Liver (tissue), 9 donors: ENCODE measurements around the gene EDDM13. TPM values are rescaled to one million over a fixed set of nuclear protein-coding genes. Genes with fewer than 3 reads are reported as not detected.

ENCODE experiments used
- DNase-seq: peaks from one replicate; pipeline ENCODE4 v3.0.0-alpha.2; 2017; ENCODE audit warnings: low spot score
- H3K27ac ChIP-seq, 2 donors: one replicate each; pipeline ENCODE4 v1.7.0; 2013; ENCODE audit warnings: inconsistent platforms in 2 of 2, low read length in 2 of 2, control low read depth in 1 of 2, low read depth in 1 of 2, mild to moderate bottlenecking in 1 of 2
- H3K27me3 ChIP-seq, 4 donors: one replicate each; pipeline versions ENCODE4 v1.6.1 to v1.7.0; 2013; ENCODE audit warnings: low read length in 3 of 4, inconsistent platforms in 1 of 4, mild to moderate bottlenecking in 1 of 4, moderate library complexity in 1 of 4; ENCODE audit not compliant: control insufficient read depth in 4 of 4, insufficient read depth in 4 of 4
- H3K36me3 ChIP-seq, 4 donors: one replicate each; pipeline versions ENCODE4 v1.6.1 to v1.7.0; 2013; ENCODE audit warnings: low read length in 3 of 4, mild to moderate bottlenecking in 3 of 4, low read depth in 1 of 4, moderate library complexity in 1 of 4; ENCODE audit not compliant: control insufficient read depth in 4 of 4, insufficient read depth in 3 of 4
- H3K4me1 ChIP-seq, 4 donors: one replicate each; pipeline versions ENCODE4 v1.6.1 to v1.7.0; 2013; ENCODE audit warnings: low read length in 3 of 4, mild to moderate bottlenecking in 3 of 4, moderate library complexity in 1 of 4; ENCODE audit not compliant: control insufficient read depth in 4 of 4, insufficient read depth in 4 of 4
- H3K4me3 ChIP-seq, 3 donors: one replicate each; pipeline versions ENCODE4 v1.6.1 to v1.7.0; 2013; ENCODE audit warnings: low read length in 3 of 3, control low read depth in 1 of 3, low read depth in 1 of 3, mild to moderate bottlenecking in 1 of 3
- H3K9ac ChIP-seq, 2 donors: one replicate each; pipeline ENCODE4 v1.7.0; 2013; ENCODE audit warnings: low read length in 2 of 2, mild to moderate bottlenecking in 2 of 2, moderate library complexity in 2 of 2, control low read depth in 1 of 2, low read depth in 1 of 2
- H3K9me3 ChIP-seq, 4 donors: one replicate each; pipeline versions ENCODE4 v1.6.1 to v1.7.0; 2013; ENCODE audit warnings: low read length in 3 of 4; ENCODE audit not compliant: control insufficient read depth in 4 of 4
- EGR1 ChIP-seq, 2 donors: IDR thresholded peaks; 2 replicates each; pipeline ENCODE4 v1.6.1; 2016 to 2018; ENCODE audit warnings: antibody characterized with exemption in 2 of 2, low read depth in 2 of 2
- FOXA1 ChIP-seq: IDR thresholded peaks from 2 replicates; pipeline ENCODE4 v1.6.1; 2016; ENCODE audit warnings: antibody characterized with exemption
- FOXA2 ChIP-seq: IDR thresholded peaks from 2 replicates; pipeline ENCODE4 v1.6.1; 2016; ENCODE audit warnings: antibody characterized with exemption
- GABPA ChIP-seq, 2 donors: IDR thresholded peaks in 1 of 2; conservative IDR thresholded peaks in 1 of 2; 2 replicates each; pipeline ENCODE4 v1.6.1; 2016; ENCODE audit warnings: antibody characterized with exemption in 2 of 2, mild to moderate bottlenecking in 1 of 2, moderate library complexity in 1 of 2
- HNF4A ChIP-seq, 2 donors: conservative IDR thresholded peaks; 2 replicates each; pipeline ENCODE4 v1.6.1; 2016; ENCODE audit warnings: antibody characterized with exemption in 2 of 2, mild to moderate bottlenecking in 2 of 2
- HNF4G ChIP-seq: IDR thresholded peaks from 2 replicates; pipeline ENCODE4 v1.6.1; 2016; ENCODE audit warnings: antibody characterized with exemption
- MAX ChIP-seq: IDR thresholded peaks from 2 replicates; pipeline ENCODE4 v1.6.1; 2016; ENCODE audit warnings: antibody characterized with exemption
- NR2F2 ChIP-seq: IDR thresholded peaks from 2 replicates; pipeline ENCODE4 v1.6.1; 2016; ENCODE audit warnings: antibody characterized with exemption
- REST ChIP-seq: IDR thresholded peaks from 2 replicates; pipeline ENCODE4 v1.6.1; 2016; ENCODE audit warnings: antibody characterized with exemption, mild to moderate bottlenecking
- RXRA ChIP-seq, 2 donors: IDR thresholded peaks; 2 replicates each; pipeline ENCODE4 v1.6.1; 2017 to 2018; ENCODE audit warnings: antibody characterized with exemption in 2 of 2, mild to moderate bottlenecking in 1 of 2
- TAF1 ChIP-seq: conservative IDR thresholded peaks from 2 replicates; pipeline ENCODE4 v1.6.1; 2016; ENCODE audit warnings: antibody characterized with exemption, mild to moderate bottlenecking
- WGBS: extraction: QIAGEN DNeasy Blood & Tissue Kit; methylation state at CpG from one replicate; pipeline ENCODE4 v1.1.7; 2013; 5-methylcytosine and 5-hydroxymethylcytosine counted together
- polyA plus RNA-seq, 2 donors: library from polyadenylated mRNA; stranded (reverse) in 1 of 2; unstranded in 1 of 2; fragments of 200-250 nt in 1 of 2; fragments of >200 nt in 1 of 2; fragmentation: Nextera tagmentation in 1 of 2; extraction: Ambion mirVana in 1 of 2; gene quantifications; one replicate each; pipeline versions ENCODE4 v1.2.1 to v1.2.3, GENCODE V29; 2013 to 2015
- total RNA-seq, 2 donors: library from RNA; depleted of rRNA; stranded (reverse); fragments of >200 nt; gene quantifications; one replicate each; pipeline ENCODE4 v1.2.3, GENCODE V29; 2014
- TF ChIP-seq, protein P1 (sequence below): IDR thresholded peaks from 2 replicates; pipeline ENCODE4 v1.6.1; 2016; ENCODE audit warnings: antibody characterized with exemption
- TF ChIP-seq, protein P2 (sequence below): IDR thresholded peaks from 2 replicates; pipeline ENCODE4 v1.6.1; 2016; ENCODE audit warnings: antibody characterized with exemption
- donor health status: healthy.
- donor health status: healthy.
- donor health status: healthy.
- donor health status: healthy.
- donor health status: healthy.

The EDDM13 gene
- total and polyA plus RNA-seq, 4 donors = 0.20 TPM; not detected in 3

DNA sequence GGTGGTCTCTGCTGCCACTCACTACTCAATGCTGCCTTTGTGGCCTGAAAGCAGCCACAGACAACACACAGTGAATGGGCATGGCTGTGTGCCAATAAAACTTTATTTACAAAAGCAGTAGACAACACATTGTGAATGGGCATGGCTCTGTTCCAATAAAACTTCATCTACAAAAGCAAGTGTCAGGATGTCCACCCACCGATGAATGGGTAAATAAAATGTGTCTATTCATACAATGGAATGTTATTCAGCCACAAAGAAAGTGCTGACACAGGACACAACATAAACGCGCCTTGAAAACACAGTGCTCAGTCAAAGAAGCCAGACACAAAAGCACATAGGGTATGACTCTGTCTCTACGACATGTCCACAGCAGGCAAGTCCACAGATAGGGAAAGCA lies 22.0 kb downstream of the EDDM13 start (continued):
- TF ChIP-seq, protein P1, sequence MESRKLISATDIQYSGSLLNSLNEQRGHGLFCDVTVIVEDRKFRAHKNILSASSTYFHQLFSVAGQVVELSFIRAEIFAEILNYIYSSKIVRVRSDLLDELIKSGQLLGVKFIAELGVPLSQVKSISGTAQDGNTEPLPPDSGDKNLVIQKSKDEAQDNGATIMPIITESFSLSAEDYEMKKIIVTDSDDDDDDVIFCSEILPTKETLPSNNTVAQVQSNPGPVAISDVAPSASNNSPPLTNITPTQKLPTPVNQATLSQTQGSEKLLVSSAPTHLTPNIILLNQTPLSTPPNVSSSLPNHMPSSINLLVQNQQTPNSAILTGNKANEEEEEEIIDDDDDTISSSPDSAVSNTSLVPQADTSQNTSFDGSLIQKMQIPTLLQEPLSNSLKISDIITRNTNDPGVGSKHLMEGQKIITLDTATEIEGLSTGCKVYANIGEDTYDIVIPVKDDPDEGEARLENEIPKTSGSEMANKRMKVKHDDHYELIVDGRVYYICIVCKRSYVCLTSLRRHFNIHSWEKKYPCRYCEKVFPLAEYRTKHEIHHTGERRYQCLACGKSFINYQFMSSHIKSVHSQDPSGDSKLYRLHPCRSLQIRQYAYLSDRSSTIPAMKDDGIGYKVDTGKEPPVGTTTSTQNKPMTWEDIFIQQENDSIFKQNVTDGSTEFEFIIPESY = no peak
- no peak for TF ChIP-seq TAF1
- no peak for TF ChIP-seq EGR1 (IDR thresholded peaks at IDR 0.05; ENCODE audit: low read depth in 2 of 2)
- no peak for TF ChIP-seq NR2F2
- TF ChIP-seq HNF4G = no peak
- TF ChIP-seq HNF4A (conservative IDR thresholded peaks at IDR 0.05) = no peak
- TF ChIP-seq GABPA (IDR thresholded peaks at IDR 0.05 in 1 of 2, conservative IDR thresholded peaks at IDR 0.05 in 1 of 2) = no peak

- whole genome bisulfite sequencing = 97% methylated on average over 22 of the region's 22 CpGs
- Histone ChIP-seq H3K4me3 (no peak overlapping the region), H3K9me3 (no peaks in the 10 kb centered on the region), H3K4me1 (no peaks in the 10 kb centered on the region), H3K27ac (no peak overlapping the region), H3K27me3 (no peaks in the 10 kb centered on the region), H3K36me3 (peaks cover 0 to 9% (median 5%) of the 10 kb centered on the region in 4 donors), H3K9ac (no peak overlapping the region)
- no peak for TF ChIP-seq MAX
- TF ChIP-seq, protein P2, sequence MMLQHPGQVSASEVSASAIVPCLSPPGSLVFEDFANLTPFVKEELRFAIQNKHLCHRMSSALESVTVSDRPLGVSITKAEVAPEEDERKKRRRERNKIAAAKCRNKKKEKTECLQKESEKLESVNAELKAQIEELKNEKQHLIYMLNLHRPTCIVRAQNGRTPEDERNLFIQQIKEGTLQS = no peak
- no peak for TF ChIP-seq FOXA1
- DNase-seq = no peak
Measured at GRCh38 chr19:56295531-56296455, 23.2 kb downstream of the EDDM13 start.

DNA sequence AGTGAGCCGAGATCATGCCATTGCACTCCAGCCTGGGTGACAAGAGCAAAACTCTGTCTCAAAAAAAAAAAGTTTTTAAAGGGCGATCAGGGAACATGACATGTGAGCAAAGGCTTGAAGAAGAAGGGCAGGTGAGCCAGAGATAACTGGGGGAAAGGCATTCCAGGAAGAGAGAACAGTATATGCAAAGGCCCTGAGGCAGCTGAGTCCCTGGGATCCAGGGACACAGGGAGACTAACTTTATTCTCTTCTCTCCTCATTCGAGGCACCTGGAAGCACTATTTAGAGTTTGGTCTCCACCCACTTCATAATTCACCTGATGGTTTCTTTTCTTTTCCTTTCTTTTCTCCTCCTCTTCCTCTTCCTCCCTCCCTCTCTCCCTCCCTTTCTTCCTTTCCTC lies 24.5 kb downstream of the EDDM13 start:
- Histone ChIP-seq H3K27me3 (no peaks in the 10 kb centered on the region), H3K4me3 (no peak overlapping the region), H3K4me1 (no peaks in the 10 kb centered on the region), H3K9me3 (no peaks in the 10 kb centered on the region), H3K36me3 (peaks cover 0 to 16% (median 5%) of the 10 kb centered on the region in 4 donors), H3K27ac (no peak overlapping the region), H3K9ac (no peak overlapping the region)
- no peak for DNase-seq
- TF ChIP-seq NR2F2 (no peak), FOXA2 (no peak), RXRA (IDR thresholded peaks at IDR 0.05) (no peak), MAX (no peak), GABPA (IDR thresholded peaks at IDR 0.05 in 1 of 2, conservative IDR thresholded peaks at IDR 0.05 in 1 of 2) (no peak), REST (no peak)
- TF ChIP-seq, protein P2 = no peak
- WGBS = 91% methylated on average over 3 of the region's 3 CpGs
